Measurements from ENCODE around the gene CALML5.
"Not testable (repeated sequence)": the region's sequence is repeated elsewhere in the genome, so short reads cannot be mapped to it uniquely, and the experiment has no call there.

CALML5 gene

DNA sequence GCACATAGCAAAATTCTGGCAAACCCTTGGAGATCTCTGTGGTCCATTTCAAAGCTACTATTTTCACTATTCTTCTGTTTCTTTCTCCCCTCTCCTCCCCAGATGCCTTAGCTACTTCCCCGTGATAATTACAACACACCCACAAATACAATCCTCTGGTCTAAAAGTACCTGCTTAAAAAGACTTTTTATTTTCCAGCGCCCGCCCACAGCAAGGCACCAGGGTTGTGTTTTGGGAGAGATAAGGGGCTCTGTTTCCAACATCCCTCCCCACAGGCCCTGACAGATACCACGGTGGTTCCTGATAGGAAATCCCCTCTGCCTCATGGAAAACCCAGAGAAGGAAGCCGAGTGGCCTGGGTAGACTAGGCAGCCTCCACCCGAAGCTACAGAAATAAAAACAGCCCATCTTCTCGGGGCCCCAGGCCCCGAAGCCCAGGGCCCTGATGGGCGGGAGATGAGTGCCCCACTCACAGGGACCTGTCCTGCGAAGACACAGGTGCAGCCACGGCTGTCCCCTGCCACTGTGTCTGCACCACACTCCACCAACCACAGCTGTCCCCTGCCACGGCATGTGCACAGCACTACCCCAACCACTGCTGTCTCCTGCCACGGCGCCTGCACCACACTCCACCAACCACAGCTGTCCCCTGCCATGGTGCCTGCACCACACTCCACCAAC, 19.7 kb downstream of the CALML5 start:
- no peak for DNase-seq

DNA sequence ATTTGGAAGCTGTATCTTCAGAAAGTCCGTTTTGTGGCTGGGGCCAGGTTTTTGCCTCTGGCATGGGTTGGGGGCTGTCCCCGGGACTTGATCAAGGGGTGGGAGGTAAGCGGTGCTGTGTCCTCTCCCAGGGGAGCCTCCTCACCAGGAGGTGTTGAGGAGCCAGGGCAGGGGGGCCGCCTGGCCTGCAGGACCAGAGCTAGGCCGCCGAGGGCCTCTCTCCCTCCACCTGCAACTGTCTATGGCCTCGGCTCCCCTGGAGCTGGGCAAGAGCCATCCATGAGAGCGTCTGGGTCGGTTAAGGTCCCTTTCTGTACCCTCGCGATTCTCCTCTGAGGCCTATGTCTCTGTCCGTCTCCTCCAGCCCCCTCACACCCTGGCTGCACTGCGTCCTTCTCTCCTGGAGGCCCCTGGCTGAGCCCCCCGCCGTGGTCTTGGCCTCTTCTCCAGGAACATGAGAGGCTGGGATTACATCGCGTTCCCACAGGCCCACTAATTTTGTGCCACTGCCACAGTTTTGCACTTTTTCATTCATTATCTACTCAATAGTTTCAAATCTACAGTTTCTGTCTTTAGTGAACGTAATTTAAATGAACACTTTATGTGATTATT, 20.6 kb downstream of the CALML5 start:
- no peak for DNase-seq

DNA sequence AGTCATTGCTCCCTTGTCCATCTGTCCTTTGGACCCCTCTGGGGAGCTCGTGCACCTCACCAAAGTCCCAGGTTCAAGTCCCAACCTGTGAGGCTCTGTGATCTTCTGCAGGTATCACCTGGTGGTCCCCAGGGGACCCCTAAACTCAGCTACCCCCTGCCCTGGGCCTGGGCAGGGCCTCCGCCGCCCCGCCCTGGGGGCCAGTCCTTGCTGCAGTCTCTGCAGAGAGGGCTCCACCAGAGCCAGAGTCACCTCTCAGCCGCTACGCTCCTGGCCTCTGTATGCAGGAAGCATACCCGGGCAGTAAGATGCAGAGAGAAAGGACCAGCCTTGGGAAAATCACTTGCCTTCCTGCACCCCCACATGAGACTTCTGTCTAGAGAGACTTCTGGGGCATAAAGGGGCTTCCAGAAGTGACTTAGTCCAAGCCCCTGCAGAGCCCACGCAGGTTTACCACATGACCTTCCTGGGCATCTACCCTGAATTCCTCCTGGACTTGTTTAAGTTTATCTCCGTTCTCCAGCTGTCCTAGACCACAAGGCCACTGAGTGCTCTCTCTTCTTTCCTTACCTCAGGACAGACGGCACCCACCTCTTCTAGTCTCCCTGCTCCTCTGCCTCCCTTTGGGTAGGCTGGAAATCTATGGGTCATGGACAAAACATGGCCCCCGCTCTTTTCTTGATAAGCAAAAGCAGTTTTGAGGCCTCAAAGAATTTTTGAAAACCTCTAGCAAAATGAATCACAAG, 21.2 kb downstream of the CALML5 start:
- no peak for DNase-seq

DNA sequence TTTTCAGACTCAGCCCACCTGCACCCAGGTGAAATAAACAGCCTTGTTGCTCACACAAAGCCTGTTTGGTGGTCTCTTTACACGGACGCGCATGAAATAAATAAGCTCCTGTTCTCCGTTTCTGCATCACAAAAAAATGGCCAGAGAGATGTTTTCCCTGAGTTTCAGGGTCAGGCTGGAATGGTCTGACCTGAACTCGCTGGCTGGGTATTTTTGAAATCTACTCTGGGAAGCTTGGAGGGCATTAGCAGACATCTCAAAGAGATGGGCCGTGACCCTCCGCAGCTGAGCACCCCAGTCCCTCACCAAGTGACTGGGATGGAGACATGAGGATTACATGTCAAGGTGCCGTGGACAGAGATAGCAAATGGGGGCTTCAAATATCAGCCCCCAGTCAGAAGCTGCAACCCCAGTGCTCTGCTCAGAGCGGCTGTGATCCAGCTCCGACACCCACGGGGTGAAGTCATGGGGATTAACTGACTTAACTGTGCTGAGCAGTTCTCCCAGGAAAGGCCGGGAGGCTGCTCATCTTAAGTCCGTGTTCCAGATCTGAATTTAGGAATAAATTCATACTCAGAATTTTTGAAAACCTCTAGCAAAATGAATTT, 22.3 kb downstream of the CALML5 start:
- DNase-seq: no peak

DNA sequence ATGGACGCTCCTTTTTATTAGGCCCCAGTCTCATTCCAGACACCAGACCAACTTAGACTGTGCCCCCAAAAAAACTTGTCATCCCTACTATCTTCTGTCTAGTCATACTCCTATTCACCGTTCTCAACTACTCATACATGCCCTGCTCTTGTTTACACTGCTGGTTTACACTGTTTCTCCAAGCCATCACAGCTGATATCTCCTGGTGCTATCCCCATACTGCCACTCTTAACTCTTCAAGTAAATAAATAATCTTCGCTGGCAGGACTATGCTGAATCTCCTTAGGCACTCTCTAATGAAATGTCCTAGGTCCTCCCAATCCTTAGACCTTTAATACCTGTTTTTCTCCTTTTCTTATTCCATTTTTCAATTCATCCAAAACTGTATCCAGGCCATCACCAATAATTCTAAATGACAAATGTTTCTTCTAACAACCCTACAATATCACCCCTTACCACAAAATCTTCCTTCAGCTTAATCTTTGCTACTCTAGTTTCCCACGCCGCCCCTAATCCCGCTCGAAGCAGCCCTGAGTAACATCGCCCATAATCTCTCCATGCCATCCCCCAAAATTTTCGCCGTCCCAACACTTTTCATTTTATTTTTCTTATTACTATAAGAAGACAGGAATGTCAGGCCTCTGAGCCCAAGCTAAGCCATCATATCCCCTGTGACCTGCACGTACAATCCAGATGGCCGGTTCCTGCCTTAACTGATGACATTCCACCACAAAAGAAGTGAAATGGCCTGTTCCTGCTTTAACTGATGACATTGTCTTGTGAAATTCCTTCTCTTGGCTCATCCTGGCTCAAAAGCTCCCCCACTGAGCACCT, 23.2 kb downstream of the CALML5 start:
- not testable (repeated sequence) for DNase-seq

DNA sequence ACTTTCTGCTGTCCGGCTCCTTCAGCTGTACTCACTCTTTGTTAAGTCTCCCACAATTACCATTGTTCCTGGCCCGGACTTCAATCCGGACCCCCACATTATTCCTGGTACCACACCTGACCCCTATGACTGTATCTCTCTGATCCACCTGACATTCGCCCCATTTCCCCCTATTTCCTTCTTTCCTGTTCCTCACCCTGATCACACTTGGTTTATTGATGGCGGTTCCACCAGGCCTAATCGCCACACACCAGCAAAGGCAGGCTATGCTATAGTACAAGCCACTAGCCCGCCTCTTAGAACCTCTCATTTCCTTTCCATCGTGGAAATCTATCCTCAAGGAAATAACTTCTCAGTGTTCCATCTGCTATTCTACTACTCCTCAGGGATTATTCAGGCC, 24.3 kb downstream of the CALML5 start:
- not testable (repeated sequence) for DNase-seq

DNA sequence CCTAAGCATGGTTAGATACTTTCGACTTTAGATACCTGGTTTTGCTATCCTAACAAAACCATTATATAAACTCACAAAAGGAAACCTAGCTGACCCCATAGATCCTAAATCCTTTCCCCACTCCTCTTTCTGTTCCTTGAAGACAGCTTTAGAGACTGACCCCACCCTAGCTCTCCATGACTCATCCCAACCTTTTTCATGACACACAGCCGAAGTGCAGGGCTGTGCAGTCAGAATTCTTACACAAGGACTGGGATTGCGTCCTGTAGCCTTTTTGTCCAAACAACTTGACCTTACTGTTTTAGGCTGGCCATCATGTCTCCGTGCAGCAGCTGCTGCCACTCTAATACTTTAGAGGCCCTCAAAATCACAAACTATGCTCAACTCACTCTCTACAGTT, 24.7 kb downstream of the CALML5 start:
- not testable (repeated sequence) for DNase-seq

DNA sequence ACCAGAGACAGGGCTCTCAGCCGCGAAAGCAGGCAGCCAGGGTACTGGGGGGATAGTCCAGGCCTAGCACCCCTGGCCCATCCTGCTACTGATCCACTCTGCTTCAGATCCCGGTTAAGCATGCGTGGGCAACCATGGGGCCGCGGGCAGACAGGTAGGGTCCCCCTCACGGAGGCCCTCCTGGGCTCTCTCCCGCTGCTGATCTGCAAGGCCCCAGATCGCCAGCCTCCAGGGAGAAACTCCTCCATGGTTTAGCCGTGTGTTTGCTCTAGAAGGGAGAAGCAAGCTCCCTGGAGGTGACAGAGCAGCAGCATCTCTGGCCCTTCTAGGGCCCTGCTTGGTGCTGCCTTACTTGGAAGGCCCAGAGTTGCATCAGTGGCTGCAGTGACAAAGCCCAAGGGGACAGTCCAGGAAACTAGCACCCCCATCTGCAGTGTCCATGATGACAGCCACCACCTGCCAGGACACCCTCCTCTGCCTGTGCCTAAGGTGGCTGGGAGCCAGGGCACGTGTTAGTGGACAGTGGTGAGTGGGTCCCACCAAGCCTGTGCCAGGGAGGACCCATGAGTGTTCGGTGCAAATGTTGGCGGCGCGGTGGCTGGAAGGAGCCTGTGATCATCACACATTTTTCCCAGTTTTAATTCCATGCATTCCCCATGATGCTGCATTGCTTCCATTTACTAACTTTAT, 29.2 kb downstream of the CALML5 start:
- no peak for DNase-seq

DNA sequence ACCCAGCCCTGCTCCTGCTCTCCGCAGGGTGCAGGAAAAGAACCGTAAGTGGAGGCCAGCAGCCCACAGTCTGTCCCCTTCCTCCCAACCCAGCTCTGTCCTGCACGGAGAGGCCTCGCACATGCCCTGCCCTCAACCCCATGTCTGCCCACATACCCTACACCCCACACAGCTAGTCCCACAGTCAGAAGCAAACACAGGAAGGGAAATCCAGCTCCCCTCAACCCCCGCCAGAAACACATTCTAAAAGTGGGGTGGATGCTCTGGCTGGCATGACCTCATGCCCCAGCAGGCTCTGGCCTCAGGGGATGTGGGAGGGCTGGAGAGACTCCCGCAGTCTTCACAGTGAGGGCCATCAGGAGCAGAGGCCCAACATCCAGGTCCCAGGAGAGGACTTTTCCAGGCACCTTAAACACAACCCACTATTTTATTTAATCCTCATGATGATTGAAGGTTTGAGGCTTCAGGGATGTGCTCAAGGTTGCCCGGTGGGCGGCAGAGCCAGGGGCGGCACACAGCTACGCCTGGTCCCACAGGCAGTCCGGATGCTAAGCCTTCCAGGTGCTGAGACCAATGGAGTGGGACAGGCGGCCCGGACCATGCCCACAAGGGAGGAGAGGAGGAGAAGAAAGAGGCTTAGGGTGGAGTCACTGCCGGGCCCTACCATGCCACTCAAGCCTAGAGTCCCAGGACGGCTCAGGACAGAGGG, 29.9 kb downstream of the CALML5 start:
- DNase-seq: no peak

DNA sequence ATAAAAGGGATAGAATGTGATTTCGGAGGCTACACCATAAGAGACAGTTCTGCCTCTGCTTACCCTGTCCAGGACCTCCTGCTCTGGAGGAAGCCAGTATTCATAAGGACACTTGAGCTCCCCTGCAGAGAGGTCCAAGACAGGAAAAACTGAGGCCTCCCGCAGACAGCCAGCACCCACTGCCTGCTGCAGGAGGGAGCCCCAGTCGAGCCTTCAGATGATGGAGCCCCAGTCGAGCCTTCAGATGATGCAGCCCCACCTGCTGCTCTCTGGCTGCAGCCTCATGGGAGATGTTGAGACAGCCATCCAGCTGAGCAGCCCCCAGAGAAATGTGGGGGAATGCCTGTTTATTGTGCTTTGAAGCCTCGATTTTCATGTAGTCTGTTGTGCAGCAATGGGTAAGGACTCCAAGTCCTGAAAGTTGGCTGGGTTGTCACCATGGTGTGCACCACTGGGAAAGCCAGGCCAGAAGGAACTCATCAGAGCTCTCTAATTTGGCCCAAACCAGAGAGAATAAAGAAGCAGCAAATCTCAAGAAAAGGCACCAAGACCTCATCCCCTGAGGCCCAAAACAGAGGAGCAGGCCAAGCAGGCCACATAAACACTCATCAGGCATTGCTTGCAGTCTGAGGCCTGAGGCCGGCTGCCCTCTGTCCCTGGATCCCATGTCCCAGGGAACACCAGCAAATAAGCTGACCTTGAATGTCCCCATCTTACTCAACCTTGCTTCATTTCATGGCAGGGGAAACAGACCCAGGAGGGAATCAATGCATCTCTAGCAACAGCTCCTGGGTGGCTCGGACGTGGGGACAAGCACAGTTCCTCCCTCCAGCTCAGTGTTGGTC, 30.9 kb downstream of the CALML5 start:
- no peak for DNase-seq

DNA sequence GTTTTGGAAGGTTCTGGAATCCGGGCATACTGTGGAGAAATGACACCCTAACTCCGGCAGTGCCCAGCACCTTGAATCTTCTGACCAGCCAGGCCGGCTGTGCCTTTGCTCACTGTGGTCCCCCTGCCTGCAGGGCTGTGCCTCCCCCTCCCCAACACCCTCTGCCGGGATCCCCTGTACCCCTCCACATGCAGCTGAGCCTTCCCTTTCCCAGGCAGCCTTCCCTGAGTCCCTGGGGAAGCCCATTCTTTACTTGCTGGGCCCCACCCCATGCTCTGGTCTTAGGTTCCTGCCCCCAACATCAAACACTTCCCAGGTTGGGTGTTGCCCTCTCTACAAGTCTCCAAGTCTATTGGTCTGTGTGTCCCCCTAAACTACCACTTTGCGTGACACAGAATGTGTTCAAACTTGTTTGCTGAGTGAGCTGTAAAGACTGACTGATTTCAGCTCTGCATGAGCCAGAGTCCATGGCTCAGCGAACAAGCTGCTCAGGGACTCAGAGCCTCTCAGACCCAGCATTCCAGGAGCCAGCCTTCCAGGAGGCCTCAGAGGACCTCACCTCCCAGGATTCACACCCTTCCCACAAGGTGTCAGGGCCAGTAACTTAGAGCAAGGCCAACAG, 31.6 kb downstream of the CALML5 start:
- no peak for DNase-seq

DNA sequence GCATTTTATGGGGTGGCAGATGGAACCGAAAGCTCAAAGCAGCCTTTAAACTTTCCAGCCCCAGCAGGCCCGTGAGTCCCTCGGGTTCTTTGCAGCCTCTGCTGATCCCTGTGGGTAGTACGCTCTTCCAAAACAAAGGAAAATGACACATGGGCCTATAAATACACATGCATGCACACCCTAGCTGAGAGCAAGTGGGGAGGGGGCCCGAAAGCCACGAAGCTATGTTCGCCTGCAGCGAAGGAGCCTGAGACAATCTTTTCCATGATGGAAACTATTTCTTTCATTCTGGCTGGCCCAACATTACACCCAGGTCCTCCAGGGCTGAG, 32.2 kb downstream of the CALML5 start:
- no peak for DNase-seq

DNA sequence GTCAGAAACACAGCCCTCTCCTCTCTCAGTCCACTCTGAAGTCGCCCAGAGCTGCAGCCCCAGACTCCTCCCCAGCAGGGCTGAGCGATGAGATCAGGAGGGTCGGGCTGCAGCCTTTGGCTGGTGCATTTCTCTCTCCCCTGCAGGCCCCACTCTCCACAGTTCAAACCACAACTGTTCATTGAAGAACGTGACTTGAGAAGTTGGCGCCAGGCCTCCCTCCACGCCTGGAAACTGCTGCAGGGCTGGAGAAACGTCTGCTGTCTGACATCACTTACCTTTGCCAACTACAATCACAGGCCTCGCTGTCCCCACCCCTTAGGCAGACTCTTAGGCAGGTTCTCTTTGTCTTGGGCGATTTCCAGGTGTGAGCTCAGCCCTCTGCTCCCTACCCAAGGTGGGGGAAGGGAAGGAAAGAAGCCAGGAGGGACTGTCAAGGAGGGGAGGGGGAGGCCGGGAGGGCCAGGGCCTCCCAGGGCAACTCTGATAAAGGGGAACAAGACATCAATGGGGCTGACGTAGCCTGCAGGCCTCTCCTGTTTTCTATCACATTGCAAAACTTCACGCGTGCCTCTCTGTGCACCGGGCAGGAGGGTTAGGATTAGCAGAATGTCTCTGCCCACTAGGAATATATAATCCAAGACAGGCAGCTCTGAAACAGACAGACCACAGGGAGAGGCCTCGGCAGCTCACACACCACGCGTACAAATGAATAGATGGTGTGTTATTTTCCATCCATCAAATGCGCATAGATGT, 32.7 kb downstream of the CALML5 start:
- DNase-seq: no peak

DNA sequence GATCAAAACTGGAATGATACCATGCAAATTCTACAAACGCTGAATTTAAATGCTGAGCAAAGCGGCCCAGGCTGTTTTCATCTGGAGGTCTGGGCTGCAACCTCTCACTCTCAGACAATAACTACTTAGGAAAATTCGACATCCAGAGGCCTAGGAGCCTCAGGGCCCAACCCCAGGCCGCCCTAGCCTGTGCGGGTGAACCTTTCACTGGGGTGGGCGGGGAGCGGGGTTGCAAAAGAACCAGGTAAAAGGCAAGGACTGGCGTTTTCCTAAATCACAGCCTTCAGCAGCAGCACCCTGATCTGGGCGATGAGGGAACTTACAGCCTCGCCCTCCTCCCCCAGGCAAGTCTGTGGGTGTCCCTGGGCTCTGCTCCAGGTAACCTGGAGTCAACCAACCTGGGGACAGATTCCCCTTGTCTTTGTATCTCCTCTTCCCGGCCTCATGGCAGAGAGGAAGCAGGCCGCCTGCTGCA, 33.4 kb downstream of the CALML5 start:
- DNase-seq: no peak

DNA sequence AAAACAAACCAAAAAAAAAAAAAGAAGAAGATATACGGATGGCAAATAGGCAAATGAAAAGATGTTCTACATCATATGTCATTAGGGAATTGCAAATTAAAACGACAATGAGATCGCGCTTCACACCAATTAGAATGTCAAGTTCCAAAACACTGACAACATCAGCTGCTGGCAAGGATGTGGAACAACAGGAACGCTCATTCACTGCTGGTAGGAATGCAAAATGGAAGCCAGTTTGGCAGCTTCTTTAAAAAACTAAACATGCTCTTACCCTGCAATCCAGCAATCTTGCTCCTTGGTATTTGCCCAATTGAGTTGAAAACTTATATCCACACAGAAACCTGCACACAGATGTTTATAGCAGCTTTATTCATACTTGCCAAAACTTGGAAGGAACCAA, 34.8 kb downstream of the CALML5 start:
- DNase-seq: no peak

DNA sequence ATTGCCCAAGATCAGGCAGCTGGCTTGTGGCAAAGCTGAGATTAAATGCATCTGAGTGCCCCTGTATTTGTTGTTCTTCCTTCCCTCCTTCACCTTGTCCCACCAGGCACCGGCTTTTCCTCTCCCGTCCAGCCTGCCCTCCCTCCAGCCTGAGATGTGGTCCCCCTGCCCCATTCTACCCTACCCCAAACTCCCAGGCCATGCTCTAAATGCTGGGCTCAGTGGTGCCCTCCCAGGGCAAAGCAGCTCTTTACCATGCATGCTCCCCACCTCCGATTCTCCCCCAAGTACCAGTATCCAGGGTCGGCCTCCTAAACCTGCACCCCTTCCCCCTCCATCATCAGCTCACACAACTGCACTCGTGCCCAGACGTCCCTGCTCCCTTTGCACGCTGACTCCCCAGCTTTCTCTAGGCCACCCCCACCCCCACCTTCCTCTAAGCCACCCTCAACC, 36.5 kb downstream of the CALML5 start:
- DNase-seq: no peak

DNA sequence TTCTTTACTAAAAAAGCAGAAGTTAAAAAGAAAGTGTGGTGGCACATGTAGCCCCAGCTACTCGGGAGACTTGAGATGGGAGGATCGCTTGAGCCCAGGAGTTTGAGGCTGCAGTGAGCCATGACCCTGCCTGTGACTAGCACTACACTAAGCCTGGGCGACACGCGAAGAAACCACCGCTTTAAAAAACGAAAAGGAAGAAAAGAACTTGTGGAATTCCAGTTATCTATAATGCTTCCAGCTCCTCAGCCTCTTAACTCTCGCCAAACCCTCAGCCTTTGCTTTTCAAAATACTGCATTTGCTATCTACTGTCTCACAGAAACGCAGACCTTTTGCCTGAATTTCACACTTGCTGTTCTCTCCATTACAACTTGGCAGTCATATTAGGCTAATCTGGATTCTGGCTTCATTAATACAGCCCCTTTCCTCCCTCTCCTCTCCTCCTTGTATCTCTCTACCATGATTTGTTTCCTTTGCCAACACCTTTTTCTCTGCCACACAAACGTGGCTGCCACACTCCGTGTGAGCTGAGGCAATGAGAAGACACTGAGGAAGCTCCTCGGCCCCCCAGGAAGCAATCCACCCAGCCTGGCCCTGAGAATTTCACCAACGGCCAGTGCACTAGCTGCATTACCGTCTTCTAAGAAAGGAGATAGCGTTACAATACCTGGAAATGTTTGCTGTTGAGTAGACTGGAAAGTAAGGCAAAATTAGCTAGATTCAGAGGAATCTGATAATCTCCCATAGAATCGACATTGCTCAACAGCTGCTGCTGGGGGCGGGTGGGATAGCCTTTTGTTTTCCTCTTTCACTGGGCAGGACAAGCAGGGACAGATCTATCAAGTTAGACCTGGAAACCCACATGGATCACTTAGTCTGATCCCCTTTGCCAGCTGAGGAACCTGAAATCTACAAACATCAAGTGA, 37.2 kb downstream of the CALML5 start:
- DNase-seq: no peak

DNA sequence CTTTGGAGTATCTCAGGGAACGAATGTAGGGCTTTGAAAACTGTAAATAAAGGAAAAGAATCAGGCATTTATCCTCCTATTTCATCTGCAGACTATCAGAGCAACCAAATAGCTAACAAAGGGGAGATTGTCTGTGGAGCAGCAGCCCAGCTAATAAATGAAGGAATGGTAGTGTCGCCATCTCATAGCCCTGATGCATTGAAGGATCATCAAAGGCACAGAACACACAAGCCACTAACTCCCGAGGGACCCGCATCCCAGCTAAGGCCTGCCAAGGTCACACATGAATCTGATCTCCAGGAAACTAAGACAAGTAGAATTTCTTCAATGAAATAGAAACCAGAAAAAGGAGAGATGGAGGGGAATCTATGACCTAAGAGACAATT, 38.2 kb downstream of the CALML5 start:
- no peak for DNase-seq
